GM18951 (cell line): ENCODE results near the gene FITM1.

Source experiments
- POLR2A ChIP-seq: IDR thresholded peaks from 4 replicates; pipeline ENCODE4 v1.6.1; 2011; ENCODE audit warnings: mild to moderate bottlenecking; ENCODE audit not compliant: insufficient read length, insufficient read depth; ENCODE audit errors: extremely low read depth
- in situ Hi-C: fragments of 300-500 bp; cut with MboI; formaldehyde crosslinking; loops from one replicate; pipeline ENCODE4 v1.12.0; 2022; ENCODE audit warnings: low sequenced_read_pairs, mixed read lengths, inconsistent platforms; ENCODE audit not compliant: unreplicated experiment

FITM1 gene

DNA sequence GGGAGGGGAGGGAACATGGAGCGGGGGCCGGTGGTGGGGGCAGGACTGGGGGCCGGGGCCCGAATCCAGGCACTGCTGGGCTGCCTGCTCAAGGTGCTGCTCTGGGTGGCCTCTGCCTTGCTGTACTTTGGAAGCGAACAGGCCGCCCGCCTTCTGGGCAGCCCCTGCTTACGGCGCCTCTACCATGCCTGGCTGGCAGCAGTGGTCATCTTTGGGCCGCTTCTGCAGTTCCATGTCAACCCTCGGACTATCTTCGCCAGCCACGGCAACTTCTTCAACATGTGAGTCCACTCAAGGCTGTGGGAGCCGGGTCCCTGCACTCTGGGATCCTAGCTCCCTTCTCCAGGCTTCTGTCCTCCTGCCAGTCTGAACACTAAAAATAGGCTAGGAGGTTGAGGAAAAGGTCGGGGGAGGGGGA lies 1.1 kb downstream of the FITM1 start:
- in situ Hi-C loops = no loop called here
- no peak for TF ChIP-seq POLR2A

GRCh38 chr14:24132061-24132685 lies 1.7 kb downstream of the FITM1 start:
- no peak for TF ChIP-seq POLR2A
- in situ Hi-C loops = no loop called here

- in situ Hi-C loops = no loop called here
- no peak for TF ChIP-seq POLR2A
Measured at GRCh38 chr14:24132976-24133375, 2.5 kb downstream of the FITM1 start.

DNA sequence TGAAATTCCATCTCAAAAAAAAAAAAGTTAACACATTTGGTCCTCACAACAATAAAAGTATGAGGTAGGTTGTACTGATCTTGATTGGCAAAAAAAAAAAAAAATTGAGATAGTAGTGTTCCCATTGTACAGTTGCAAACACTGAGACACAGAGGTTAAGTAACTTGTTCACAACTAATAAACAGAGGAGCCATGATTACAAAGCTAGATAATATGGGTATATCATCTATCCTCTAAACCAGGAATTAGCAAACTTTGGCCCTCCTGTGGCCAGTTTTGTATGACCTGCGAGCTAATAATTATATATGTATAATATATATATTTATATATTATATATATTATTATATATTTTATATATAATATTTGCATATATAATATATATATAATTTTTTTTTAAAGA lies 3.3 kb downstream of the FITM1 start:
- in situ Hi-C loops = no loop called here
- TF ChIP-seq POLR2A = no peak

DNA sequence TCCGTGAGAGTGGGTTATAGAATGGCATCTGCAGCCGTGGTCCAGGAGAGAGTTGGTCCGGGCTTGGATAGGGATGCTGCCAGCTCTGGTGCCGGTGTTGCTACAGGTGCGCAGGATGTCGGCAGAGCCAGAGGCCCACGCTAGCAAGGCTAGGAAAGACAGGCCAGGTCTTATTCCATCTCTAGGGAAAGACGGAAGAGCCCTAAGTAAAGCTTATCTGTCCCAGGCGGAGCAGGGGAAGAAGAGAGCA lies 5.0 kb downstream of the FITM1 start:
- no peak for TF ChIP-seq POLR2A
- in situ Hi-C loops = no loop called here

GRCh38 chr14:24135834-24136683 lies 5.6 kb downstream of the FITM1 start, which contains the start of gene PSME1:
PSME1 (plus strand) TSS chr14:24136194; CDS start chr14:24136263, 69 bp downstream.
- in situ Hi-C loops = no loop called here
- peak; percentile 82 for TF ChIP-seq POLR2A

- in situ Hi-C loops = no loop called here
- TF ChIP-seq POLR2A = no peak
Measured at GRCh38 chr14:24136684-24137528, 6.4 kb downstream of the FITM1 start.

- TF ChIP-seq POLR2A = no peak
- in situ Hi-C loops = no loop called here
Measured at GRCh38 chr14:24137529-24138395, 7.3 kb downstream of the FITM1 start.

DNA sequence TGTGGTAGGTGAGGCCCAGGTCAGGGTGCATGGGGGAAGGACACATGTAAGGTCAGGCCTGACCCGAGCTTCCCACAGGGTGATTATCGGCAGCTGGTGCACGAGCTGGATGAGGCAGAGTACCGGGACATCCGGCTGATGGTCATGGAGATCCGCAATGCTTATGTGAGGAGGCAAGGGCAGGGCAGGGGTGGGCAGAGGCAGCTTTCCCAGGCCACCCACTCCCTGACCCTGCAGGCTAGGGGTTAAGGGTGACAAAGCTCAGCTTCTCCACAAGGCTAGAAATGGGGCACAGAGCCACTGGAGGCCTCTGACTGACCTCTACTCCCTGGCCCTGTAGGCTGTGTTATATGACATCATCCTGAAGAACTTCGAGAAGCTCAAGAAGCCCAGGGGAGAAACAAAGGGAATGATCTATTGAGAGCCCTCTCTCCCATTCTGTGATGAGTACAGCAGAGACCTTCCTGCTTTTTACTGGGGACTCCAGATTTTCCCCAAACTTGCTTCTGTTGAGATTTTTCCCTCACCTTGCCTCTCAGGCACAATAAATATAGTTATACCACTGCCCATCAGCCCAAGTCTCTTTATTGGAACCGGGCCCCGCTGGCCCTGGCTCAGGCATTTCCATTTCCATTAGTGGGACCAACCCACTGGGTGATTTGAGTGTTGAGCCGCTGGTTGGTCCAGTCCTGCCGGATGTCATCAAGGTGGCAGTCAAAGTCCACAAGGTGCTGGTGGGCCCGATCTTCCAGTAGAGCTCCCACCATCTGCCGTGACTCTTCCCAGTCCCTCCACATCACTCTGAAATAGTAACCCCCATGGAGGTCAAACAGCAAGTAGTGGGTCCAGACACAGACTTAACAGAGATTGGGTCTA lies 8.2 kb downstream of the FITM1 start:
- TF ChIP-seq POLR2A = peak; percentile 20
- in situ Hi-C loops = no loop called here

GRCh38 chr14:24139272-24139934 lies 8.9 kb downstream of the FITM1 start:
- peak; percentile 9 for TF ChIP-seq POLR2A
- in situ Hi-C loops = no loop called here

DNA sequence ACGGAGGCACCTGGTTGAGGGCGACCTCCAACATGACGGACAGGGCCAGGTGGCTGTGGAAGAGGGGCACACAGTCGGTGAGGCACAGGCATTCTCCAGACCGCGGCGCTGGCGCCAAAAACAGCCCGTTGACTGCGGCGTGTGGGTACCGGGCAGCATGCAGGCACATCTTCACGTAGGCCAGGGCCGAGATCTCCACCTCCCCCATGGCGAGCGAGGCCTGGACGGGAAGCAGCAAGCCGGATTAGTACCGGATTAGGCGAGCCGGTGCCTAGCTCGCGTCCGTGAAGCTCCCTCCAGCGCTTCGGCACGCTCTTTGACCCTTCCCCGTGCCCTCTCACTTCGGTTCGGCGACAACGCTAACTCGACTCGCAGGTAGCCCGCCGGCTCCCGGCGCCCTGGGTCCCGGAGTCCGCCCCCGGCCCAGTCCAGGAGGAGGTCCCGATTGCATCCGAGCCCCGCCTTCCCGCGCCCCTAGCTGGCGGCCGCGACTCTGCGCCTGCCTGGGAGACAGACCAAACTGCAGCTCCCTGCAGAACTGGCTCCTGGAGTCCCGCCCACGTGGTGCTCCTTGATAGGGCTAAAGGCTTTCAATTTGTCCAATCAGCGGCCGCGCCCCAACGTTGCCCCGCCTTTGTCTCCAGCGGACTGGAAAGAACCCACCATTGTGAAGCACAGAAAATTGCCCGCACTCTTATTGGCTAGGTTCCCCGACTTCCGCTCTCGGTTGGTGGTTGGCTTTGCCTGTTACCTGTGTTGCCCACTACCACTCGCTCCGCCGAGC lies 10.8 kb downstream of the FITM1 start, which contains the start of gene EMC9:
TSS of gene EMC9 (minus strand) at position 495 of the 784 bp plus-strand sequence. CDS start at position 208, 287 bp downstream.
- TF ChIP-seq POLR2A = peak; percentile 93
- in situ Hi-C loops = no loop called here

GRCh38 chr14:24143511-24143910 lies 13.1 kb downstream of the FITM1 start:
- in situ Hi-C loops = no loop called here
- TF ChIP-seq POLR2A = no peak
